ENCODE results near the gene CSF3. TPM values are rescaled to one million over a fixed set of nuclear protein-coding genes. Genes with fewer than 3 reads are reported as not detected.

Gene CSF3
- total RNA-seq, 2 experiments from 2014 or later, result not detected

DNA sequence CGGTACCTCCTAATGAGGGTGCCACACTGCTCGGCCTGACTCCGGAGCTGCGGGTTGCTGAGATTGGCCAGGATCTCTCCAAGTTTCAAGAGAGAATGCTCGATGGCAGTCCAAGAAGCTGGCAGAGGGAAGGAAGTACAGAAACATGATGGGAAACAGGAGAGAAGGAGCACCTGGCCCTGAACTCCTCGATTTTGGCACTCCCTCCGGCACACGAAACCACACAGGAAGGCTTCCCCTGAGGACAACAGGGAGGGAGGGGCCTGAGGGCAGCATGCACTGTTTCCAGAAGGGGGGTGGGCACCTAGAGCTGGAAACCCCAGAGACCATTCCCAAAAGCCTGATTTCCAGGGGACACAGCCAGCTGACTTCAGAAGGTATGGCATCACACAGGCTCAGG is 18.1 kb downstream of the CSF3 start:
- CTCF ChIA-PET, result no interaction called here
- Mint-ChIP-seq H3K27ac (no peak overlapping the region), H3K36me3 (ENCODE audit: low read depth) (peaks cover 78% of the 10 kb centered on the region)

GRCh38 chr17:40034426-40035161 is 19.4 kb downstream of the CSF3 start:
- CTCF ChIA-PET, result interaction anchor here (1.2 kb wide), 1 partner anchor 20 kb away, joined by 6 read pairs; the partner anchor contains the start of gene MED24
- no peaks in the 10 kb centered on the region for H3K9me3 Mint-ChIP-seq
- no peak overlapping the region for H3K4me3 Mint-ChIP-seq
- no peaks in the 10 kb centered on the region for H3K4me1 ChIP-seq (ENCODE audit: insufficient read depth, low read length)
- H3K9me3 ChIP-seq (ENCODE audit: control insufficient read depth in 1 of 2, insufficient read depth in 1 of 2, low read length in 2 of 2), result no peaks in the 10 kb centered on the region
- no peaks in the 10 kb centered on the region for H3K27me3 Mint-ChIP-seq
- H3K36me3 Mint-ChIP-seq (ENCODE audit: low read depth), result peaks cover 72% of the 10 kb centered on the region
- H3K27me3 ChIP-seq (ENCODE audit: control insufficient read depth in 1 of 2, insufficient read depth in 2 of 2, low read length in 2 of 2), result no peaks in the 10 kb centered on the region
- ATAC-seq (ENCODE audit: poor library complexity), result no peak
- TF ChIP-seq, protein P1, sequence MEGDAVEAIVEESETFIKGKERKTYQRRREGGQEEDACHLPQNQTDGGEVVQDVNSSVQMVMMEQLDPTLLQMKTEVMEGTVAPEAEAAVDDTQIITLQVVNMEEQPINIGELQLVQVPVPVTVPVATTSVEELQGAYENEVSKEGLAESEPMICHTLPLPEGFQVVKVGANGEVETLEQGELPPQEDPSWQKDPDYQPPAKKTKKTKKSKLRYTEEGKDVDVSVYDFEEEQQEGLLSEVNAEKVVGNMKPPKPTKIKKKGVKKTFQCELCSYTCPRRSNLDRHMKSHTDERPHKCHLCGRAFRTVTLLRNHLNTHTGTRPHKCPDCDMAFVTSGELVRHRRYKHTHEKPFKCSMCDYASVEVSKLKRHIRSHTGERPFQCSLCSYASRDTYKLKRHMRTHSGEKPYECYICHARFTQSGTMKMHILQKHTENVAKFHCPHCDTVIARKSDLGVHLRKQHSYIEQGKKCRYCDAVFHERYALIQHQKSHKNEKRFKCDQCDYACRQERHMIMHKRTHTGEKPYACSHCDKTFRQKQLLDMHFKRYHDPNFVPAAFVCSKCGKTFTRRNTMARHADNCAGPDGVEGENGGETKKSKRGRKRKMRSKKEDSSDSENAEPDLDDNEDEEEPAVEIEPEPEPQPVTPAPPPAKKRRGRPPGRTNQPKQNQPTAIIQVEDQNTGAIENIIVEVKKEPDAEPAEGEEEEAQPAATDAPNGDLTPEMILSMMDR (IDR thresholded peaks at IDR 0.05), result no peak
- H3K36me3 ChIP-seq (ENCODE audit: insufficient read depth, low read length), result peaks cover 62% of the 10 kb centered on the region
- POLR2A ChIA-PET, result no interaction called here
- intact Hi-C loops (cut with DNase I, micrococcal nuclease), result no loop called here
- peaks cover 4% of the 10 kb centered on the region for H3K4me1 Mint-ChIP-seq (ENCODE audit: low read depth)
- no peak overlapping the region for H3K27ac Mint-ChIP-seq
- no peak overlapping the region for H3K4me3 ChIP-seq (ENCODE audit: low read length)
- no peak overlapping the region for H3K27ac ChIP-seq (ENCODE audit: low read depth in 1 of 2, low read length in 2 of 2)
- no peak for DNase-seq

More for the DNA sequence above, 18.1 kb downstream of the CSF3 start:
- DNase-seq (no peak), ATAC-seq (ENCODE audit: poor library complexity) (no peak)
- H3K9me3 Mint-ChIP-seq, result no peaks in the 10 kb centered on the region
- intact Hi-C loops (cut with DNase I, micrococcal nuclease), result no loop called here
- Histone ChIP-seq H3K4me3 (ENCODE audit: low read length) (no peak overlapping the region), H3K36me3 (ENCODE audit: insufficient read depth, low read length) (peaks cover 75% of the 10 kb centered on the region), H3K27ac (ENCODE audit: low read depth in 1 of 2, low read length in 2 of 2) (no peak overlapping the region), H3K27me3 (ENCODE audit: control insufficient read depth in 1 of 2, insufficient read depth in 2 of 2, low read length in 2 of 2) (no peaks in the 10 kb centered on the region), H3K4me1 (ENCODE audit: insufficient read depth, low read length) (no peaks in the 10 kb centered on the region), H3K9me3 (ENCODE audit: control insufficient read depth in 1 of 2, insufficient read depth in 1 of 2, low read length in 2 of 2) (no peaks in the 10 kb centered on the region)
- POLR2A ChIA-PET, result no interaction called here
- no peak overlapping the region for H3K4me3 Mint-ChIP-seq
- TF ChIP-seq, protein P1 (IDR thresholded peaks at IDR 0.05), result no peak
- no peaks in the 10 kb centered on the region for H3K27me3 Mint-ChIP-seq
- H3K4me1 Mint-ChIP-seq (ENCODE audit: low read depth), result no peaks in the 10 kb centered on the region

GRCh38 chr17:40035162-40035559 is 19.9 kb downstream of the CSF3 start:
- no peak overlapping the region for H3K4me3 ChIP-seq (ENCODE audit: low read length)
- peak in 2 of 14 experiments; percentile 7 to 17 for DNase-seq
- TF ChIP-seq, protein P1 (IDR thresholded peaks at IDR 0.05), result peak; percentile 17
- H3K4me1 Mint-ChIP-seq (ENCODE audit: low read depth), result peaks cover 4% of the 10 kb centered on the region
- H3K27ac ChIP-seq (ENCODE audit: low read depth in 1 of 2, low read length in 2 of 2), result no peak overlapping the region
- ChIA-PET CTCF (interaction anchor here (1.2 kb wide), 1 partner anchor 19 kb away, joined by 6 read pairs; the partner anchor contains the start of gene MED24), POLR2A (no interaction called here)
- H3K4me1 ChIP-seq (ENCODE audit: insufficient read depth, low read length), result no peaks in the 10 kb centered on the region
- peaks cover 68% of the 10 kb centered on the region for H3K36me3 Mint-ChIP-seq (ENCODE audit: low read depth)
- H3K36me3 ChIP-seq (ENCODE audit: insufficient read depth, low read length), result peaks cover 57% of the 10 kb centered on the region
- H3K27me3 Mint-ChIP-seq, result no peaks in the 10 kb centered on the region
- no peaks in the 10 kb centered on the region for H3K9me3 ChIP-seq (ENCODE audit: control insufficient read depth in 1 of 2, insufficient read depth in 1 of 2, low read length in 2 of 2)
- intact Hi-C loops (cut with DNase I, micrococcal nuclease), result no loop called here
- no peak overlapping the region for H3K27ac Mint-ChIP-seq
- H3K4me3 Mint-ChIP-seq, result no peak overlapping the region
- H3K9me3 Mint-ChIP-seq, result no peaks in the 10 kb centered on the region
- ATAC-seq (ENCODE audit: poor library complexity), result no peak
- no peaks in the 10 kb centered on the region for H3K27me3 ChIP-seq (ENCODE audit: control insufficient read depth in 1 of 2, insufficient read depth in 2 of 2, low read length in 2 of 2)
